GM04503 (cell line): Measurements from ENCODE around the gene ADGRD1.
"Not testable (repeated sequence)": the region's sequence is repeated elsewhere in the genome, so short reads cannot be mapped to it uniquely, and the experiment has no call there.

Source experiments
- DNase-seq: peaks from one replicate; pipeline ENCODE4 v3.0.0-alpha.2; 2012; ENCODE audit warnings: low read depth

Gene ADGRD1

GRCh38 chr12:130937546-130937945 lies 16.2 kb upstream of the ADGRD1 start:
- DNase-seq = not testable (repeated sequence)

GRCh38 chr12:130938186-130938585 lies 15.5 kb upstream of the ADGRD1 start:
- DNase-seq = no peak

- DNase-seq = no peak
Measured at GRCh38 chr12:130944878-130945277, 8.8 kb upstream of the ADGRD1 start.

- DNase-seq = no peak
Measured at GRCh38 chr12:130945786-130946492, 7.8 kb upstream of the ADGRD1 start.

- no peak for DNase-seq
Measured at GRCh38 chr12:130947028-130947613, 6.6 kb upstream of the ADGRD1 start.

GRCh38 chr12:130948136-130948535 lies 5.6 kb upstream of the ADGRD1 start:
- no peak for DNase-seq

GRCh38 chr12:130948751-130949150 lies 5.0 kb upstream of the ADGRD1 start:
- DNase-seq = no peak

GRCh38 chr12:130949806-130950205 lies 3.9 kb upstream of the ADGRD1 start:
- DNase-seq = no peak

- no peak for DNase-seq
Measured at GRCh38 chr12:130951636-130952035, 2.1 kb upstream of the ADGRD1 start.

- no peak for DNase-seq
Measured at GRCh38 chr12:130952171-130952954, 1.3 kb upstream of the ADGRD1 start.

- DNase-seq = no peak
Measured at GRCh38 chr12:130954544-130954831, 781 bp downstream of the ADGRD1 start.

- no peak for DNase-seq
Measured at GRCh38 chr12:130955238-130955816, 1.6 kb downstream of the ADGRD1 start.

GRCh38 chr12:130956009-130956408 lies 2.3 kb downstream of the ADGRD1 start:
- no peak for DNase-seq

- DNase-seq = no peak
Measured at GRCh38 chr12:130956456-130957303, 3.0 kb downstream of the ADGRD1 start.

GRCh38 chr12:130957304-130957621 lies 3.6 kb downstream of the ADGRD1 start:
- DNase-seq = no peak

GRCh38 chr12:130958557-130959140 lies 4.9 kb downstream of the ADGRD1 start:
- DNase-seq = no peak

- DNase-seq = no peak
Measured at GRCh38 chr12:130959632-130960031, 5.9 kb downstream of the ADGRD1 start.

GRCh38 chr12:130960058-130960457 lies 6.4 kb downstream of the ADGRD1 start:
- DNase-seq = no peak

- no peak for DNase-seq
Measured at GRCh38 chr12:130960787-130961186, 7.1 kb downstream of the ADGRD1 start.

GRCh38 chr12:130961921-130962451 lies 8.3 kb downstream of the ADGRD1 start:
- no peak for DNase-seq

- no peak for DNase-seq
Measured at GRCh38 chr12:130965214-130965613, 11.5 kb downstream of the ADGRD1 start.

- no peak for DNase-seq
Measured at GRCh38 chr12:130965668-130966067, 12.0 kb downstream of the ADGRD1 start.
